GM12801 (cell line): ENCODE data around the gene ZFC3H1.

Source experiments
- CTCF ChIP-seq: IDR thresholded peaks from one replicate; pipeline ENCODE4 v1.5.1; 2011; ENCODE audit warnings: control low read depth; ENCODE audit not compliant: insufficient read length; ENCODE audit errors: extremely low read depth

ZFC3H1 gene

GRCh38 chr12:71581206-71581605 lies 82.4 kb downstream of the ZFC3H1 start:
- TF ChIP-seq CTCF, result no peak

GRCh38 chr12:71578694-71579258 lies 84.9 kb downstream of the ZFC3H1 start:
- no peak for TF ChIP-seq CTCF

GRCh38 chr12:71576496-71576895 lies 87.2 kb downstream of the ZFC3H1 start:
- no peak for TF ChIP-seq CTCF

- no peak for TF ChIP-seq CTCF
Observed at GRCh38 chr12:71567537-71567936, 96.1 kb downstream of the ZFC3H1 start.

GRCh38 chr12:71566655-71567054 lies 97.0 kb downstream of the ZFC3H1 start:
- TF ChIP-seq CTCF, result no peak

GRCh38 chr12:71565535-71565934 lies 98.1 kb downstream of the ZFC3H1 start:
- no peak for TF ChIP-seq CTCF

GRCh38 chr12:71562676-71563595 lies 100.7 kb downstream of the ZFC3H1 start:
- no peak for TF ChIP-seq CTCF
